ENCODE measurements around the gene PI4KA. TPM values are rescaled to one million over a fixed set of nuclear protein-coding genes. Genes with fewer than 3 reads are reported as not detected.

PI4KA gene
- polyA plus RNA-seq, 1 of the 3 experiments (the other 2 are of a cell fraction): 30.0 TPM

DNA sequence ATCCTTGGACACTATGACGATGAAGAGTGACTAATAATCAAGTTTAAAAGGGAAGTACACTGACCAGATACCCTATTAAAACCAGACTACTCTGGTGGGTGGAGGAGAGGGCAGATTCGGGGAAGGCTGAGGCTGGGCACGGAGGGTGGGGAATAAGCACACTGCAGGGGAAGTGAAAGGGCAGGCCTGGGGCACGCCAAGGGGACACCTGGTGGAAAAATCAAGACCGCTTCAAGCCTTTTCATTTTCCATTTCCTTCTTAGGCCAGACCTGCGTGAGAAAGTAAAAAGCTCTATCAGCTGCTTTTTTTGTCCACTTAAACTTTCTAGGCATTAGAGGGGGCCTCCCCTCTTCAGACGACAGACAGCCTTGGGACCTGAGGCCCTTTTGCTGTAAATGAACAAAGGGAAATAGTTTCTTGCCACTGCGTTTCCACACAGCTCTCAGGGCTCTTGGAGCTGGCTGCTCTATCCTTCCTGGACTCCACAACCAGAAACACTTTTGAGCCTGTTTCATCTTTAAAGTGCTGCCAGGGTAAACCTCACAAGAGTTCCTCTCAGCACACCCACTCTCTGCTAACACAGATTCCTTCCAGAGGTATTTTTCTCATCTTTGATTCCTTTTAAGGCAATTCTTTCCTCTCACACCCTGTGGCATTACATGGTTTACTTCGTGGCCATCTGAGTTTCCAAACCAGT lies 109.7 kb downstream of the PI4KA start:
- TF ChIP-seq FOXJ3 (CRISPR knock-in tag; IDR thresholded peaks at IDR 0.05) (no peak), GATA2 (CRISPR knock-in tag; IDR thresholded peaks at IDR 0.05) (no peak), RXRA (IDR thresholded peaks at IDR 0.05; ENCODE audit: borderline replicate concordance, low read depth) (no peak), SMC3 (IDR thresholded peaks at IDR 0.05; ENCODE audit: low read depth, low read length) (no peak), MXI1 (IDR thresholded peaks at IDR 0.05; ENCODE audit: low read depth, low read length) (no peak), MEF2A (IDR thresholded peaks at IDR 0.05; ENCODE audit: borderline replicate concordance, low read depth) (no peak)
- TF ChIP-seq, protein P1, sequence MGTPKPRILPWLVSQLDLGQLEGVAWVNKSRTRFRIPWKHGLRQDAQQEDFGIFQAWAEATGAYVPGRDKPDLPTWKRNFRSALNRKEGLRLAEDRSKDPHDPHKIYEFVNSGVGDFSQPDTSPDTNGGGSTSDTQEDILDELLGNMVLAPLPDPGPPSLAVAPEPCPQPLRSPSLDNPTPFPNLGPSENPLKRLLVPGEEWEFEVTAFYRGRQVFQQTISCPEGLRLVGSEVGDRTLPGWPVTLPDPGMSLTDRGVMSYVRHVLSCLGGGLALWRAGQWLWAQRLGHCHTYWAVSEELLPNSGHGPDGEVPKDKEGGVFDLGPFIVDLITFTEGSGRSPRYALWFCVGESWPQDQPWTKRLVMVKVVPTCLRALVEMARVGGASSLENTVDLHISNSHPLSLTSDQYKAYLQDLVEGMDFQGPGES (IDR thresholded peaks at IDR 0.05; ENCODE audit: low read depth, low read length): no peak
- TF ChIP-seq, protein P2, sequence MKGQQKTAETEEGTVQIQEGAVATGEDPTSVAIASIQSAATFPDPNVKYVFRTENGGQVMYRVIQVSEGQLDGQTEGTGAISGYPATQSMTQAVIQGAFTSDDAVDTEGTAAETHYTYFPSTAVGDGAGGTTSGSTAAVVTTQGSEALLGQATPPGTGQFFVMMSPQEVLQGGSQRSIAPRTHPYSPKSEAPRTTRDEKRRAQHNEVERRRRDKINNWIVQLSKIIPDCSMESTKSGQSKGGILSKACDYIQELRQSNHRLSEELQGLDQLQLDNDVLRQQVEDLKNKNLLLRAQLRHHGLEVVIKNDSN (IDR thresholded peaks at IDR 0.05; ENCODE audit: borderline replicate concordance, low read depth): no peak
- no peak overlapping the region; a peak in 1 of 4 replicates for H3K27ac ChIP-seq (ENCODE audit: low read depth in 2 of 2, low read length in 1 of 2)
- WGBS (ENCODE audit: low lambda C conversion rate): 88% methylated on average over 9 of the region's 9 CpGs
- no peak for DNase-seq
- peaks cover 0 to 4% of the 10 kb centered on the region in 2 experiments; a peak in 1 of 4 replicates for H3K4me1 ChIP-seq (ENCODE audit: control insufficient read depth in 1 of 2, insufficient read depth in 2 of 2, low read depth in 1 of 2, low read length in 1 of 2)
- H4K20me1 ChIP-seq (ENCODE audit: insufficient read depth): no peaks in the 10 kb centered on the region; the same call in 1 of the 2 replicates
- no peak overlapping the region for H2AFZ ChIP-seq (ENCODE audit: low read depth)
- H3K36me3 ChIP-seq (replicated peaks in 1 of 2; ENCODE audit: control insufficient read depth in 1 of 2, insufficient read depth in 2 of 2, low read length in 1 of 2): peaks cover 5 to 45% of the 10 kb centered on the region in 2 experiments
- H3K9me2 ChIP-seq: no peaks in the 10 kb centered on the region
- H3K79me2 ChIP-seq (ENCODE audit: insufficient read depth): no peaks in the 10 kb centered on the region
- CTCF ChIA-PET: interaction anchor here (1.0 to 1.1 kb wide), 3 partner anchors 11 to 184 kb away, joined by 3 to 4 read pairs (median 3); no protein-coding TSS in a partner anchor
- no peak overlapping the region for H3K4me2 ChIP-seq
- no peak overlapping the region for H3K9ac ChIP-seq
- H3K27me3 ChIP-seq (ENCODE audit: insufficient read depth): no peaks in the 10 kb centered on the region
- POLR2A ChIA-PET: no interaction called here
- H3K4me3 ChIP-seq (ENCODE audit: low read depth in 2 of 2, low read length in 1 of 2): no peak overlapping the region
- H3K9me3 ChIP-seq: no peaks in the 10 kb centered on the region
- no peaks in the 10 kb centered on the region for H3F3A ChIP-seq (replicated peaks; ENCODE audit: insufficient read depth)

DNA sequence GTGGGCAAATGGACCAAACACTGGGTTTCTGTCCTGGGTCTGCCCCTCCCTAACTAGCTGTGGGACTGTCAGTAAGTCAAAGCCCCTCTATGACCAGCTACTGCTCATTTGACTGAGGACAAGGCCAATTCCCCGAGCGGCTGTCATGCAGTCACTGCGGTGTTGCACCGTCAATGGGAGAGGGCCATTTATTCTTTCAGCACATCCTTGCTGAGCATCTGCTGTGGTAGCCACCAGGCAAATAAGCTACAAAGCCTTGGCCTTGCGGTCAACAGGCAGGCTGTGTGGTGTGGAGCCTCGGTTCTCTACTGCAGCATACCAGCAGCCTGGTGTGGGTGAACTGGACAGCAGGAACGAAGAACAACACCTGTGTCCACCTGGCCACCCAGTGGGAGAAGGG lies 110.5 kb downstream of the PI4KA start:
- 94% methylated on average over 7 of the region's 7 CpGs for WGBS (ENCODE audit: low lambda C conversion rate)
- Histone ChIP-seq H3K4me3 (ENCODE audit: low read depth in 2 of 2, low read length in 1 of 2) (no peak overlapping the region), H3K9ac (no peak overlapping the region), H3K27me3 (ENCODE audit: insufficient read depth) (no peaks in the 10 kb centered on the region), H4K20me1 (ENCODE audit: insufficient read depth) (no peaks in the 10 kb centered on the region; the same call in 1 of the 2 replicates), H3K79me2 (ENCODE audit: insufficient read depth) (no peaks in the 10 kb centered on the region), H3K4me2 (no peak overlapping the region), H3K9me3 (no peaks in the 10 kb centered on the region), H3K36me3 (replicated peaks in 1 of 2; ENCODE audit: control insufficient read depth in 1 of 2, insufficient read depth in 2 of 2, low read length in 1 of 2) (peaks cover 5 to 45% of the 10 kb centered on the region in 2 experiments), H3K9me2 (no peaks in the 10 kb centered on the region), H2AFZ (ENCODE audit: low read depth) (no peak overlapping the region), H3K27ac (ENCODE audit: low read depth in 2 of 2, low read length in 1 of 2) (no peak overlapping the region), H3F3A (replicated peaks; ENCODE audit: insufficient read depth) (no peaks in the 10 kb centered on the region), H3K4me1 (ENCODE audit: control insufficient read depth in 1 of 2, insufficient read depth in 2 of 2, low read depth in 1 of 2, low read length in 1 of 2) (peaks cover 0 to 4% of the 10 kb centered on the region in 2 experiments; a peak in 1 of 4 replicates)
- DNase-seq: no peak
- no peak for TF ChIP-seq NFIC (IDR thresholded peaks at IDR 0.05; ENCODE audit: borderline replicate concordance)
- TF ChIP-seq, protein P3, sequence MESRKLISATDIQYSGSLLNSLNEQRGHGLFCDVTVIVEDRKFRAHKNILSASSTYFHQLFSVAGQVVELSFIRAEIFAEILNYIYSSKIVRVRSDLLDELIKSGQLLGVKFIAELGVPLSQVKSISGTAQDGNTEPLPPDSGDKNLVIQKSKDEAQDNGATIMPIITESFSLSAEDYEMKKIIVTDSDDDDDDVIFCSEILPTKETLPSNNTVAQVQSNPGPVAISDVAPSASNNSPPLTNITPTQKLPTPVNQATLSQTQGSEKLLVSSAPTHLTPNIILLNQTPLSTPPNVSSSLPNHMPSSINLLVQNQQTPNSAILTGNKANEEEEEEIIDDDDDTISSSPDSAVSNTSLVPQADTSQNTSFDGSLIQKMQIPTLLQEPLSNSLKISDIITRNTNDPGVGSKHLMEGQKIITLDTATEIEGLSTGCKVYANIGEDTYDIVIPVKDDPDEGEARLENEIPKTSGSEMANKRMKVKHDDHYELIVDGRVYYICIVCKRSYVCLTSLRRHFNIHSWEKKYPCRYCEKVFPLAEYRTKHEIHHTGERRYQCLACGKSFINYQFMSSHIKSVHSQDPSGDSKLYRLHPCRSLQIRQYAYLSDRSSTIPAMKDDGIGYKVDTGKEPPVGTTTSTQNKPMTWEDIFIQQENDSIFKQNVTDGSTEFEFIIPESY (IDR thresholded peaks at IDR 0.05; ENCODE audit: borderline replicate concordance, low read depth): no peak
- CTCF ChIA-PET: interaction anchor here (1.0 kb wide), 1 partner anchor 12 kb away, joined by 4 read pairs; no protein-coding TSS in a partner anchor
- POLR2A ChIA-PET: no interaction called here

All from SK-N-SH (cell line).